Keratinocyte (primary cell): ENCODE measurements around the gene CTXND1.

Experiments
- CTCF ChIP-seq, 3 experiments: IDR thresholded peaks in 1 of 3; conservative IDR thresholded peaks in 1 of 3; optimal IDR thresholded peaks in 1 of 3; 2 replicates in 2 of 3; 3 replicates in 1 of 3; pipeline versions ENCODE3 to v1.5.1; 2011; ENCODE audit warnings: low read length in 3 of 3, mild to moderate bottlenecking in 3 of 3, moderate library complexity in 2 of 3, control low read depth in 1 of 3, inconsistent platforms in 1 of 3; ENCODE audit not compliant: insufficient read depth in 2 of 3; ENCODE audit errors: extremely low read depth in 1 of 3
- EZH2 ChIP-seq: IDR thresholded peaks from one replicate; pipeline ENCODE4 v1.6.1; 2012; ENCODE audit warnings: inconsistent platforms, mild to moderate bottlenecking, low read length, moderate library complexity

GRCh38 chr15:80169768-80170357 is 82.2 kb downstream of the CTXND1 start:
- TF ChIP-seq EZH2 (no peak), CTCF (optimal IDR thresholded peaks at IDR 0.05 in 1 of 3, IDR thresholded peaks at IDR 0.05 in 1 of 3, conservative IDR thresholded peaks at IDR 0.05 in 1 of 3; ENCODE audit: extremely low read depth in 1 of 3, insufficient read depth in 2 of 3, low read length in 3 of 3) (no peak)
